OCI-LY3 (cell line): ENCODE results near the gene SEMA5B.

Source experiments
- H2AFZ ChIP-seq: fragments of 200-600, 300-600 bp; shearing (Covaris generic); 2 replicates; pipeline ENCODE4 v1.6.0; 2014; ENCODE audit warnings: antibody characterized with exemption, low read depth, low read length
- H3K27ac ChIP-seq: fragments of 200-600, 300-600 bp; sonication (generic); 2 replicates; pipeline ENCODE4 v1.5.1; 2014; ENCODE audit warnings: mild to moderate bottlenecking, low read length, moderate library complexity, mixed read lengths
- H3K27me3 ChIP-seq: fragments of 200-600, 300-600 bp; sonication (generic); 2 replicates; pipeline ENCODE4 v1.6.1; 2014; ENCODE audit warnings: low read depth, low read length, mixed read lengths
- H3K36me3 ChIP-seq: fragments of 200-600, 300-600 bp; sonication (generic); replicated peaks from 2 replicates; pipeline ENCODE3; 2014; ENCODE audit warnings: low read depth, low read length, mixed read lengths
- H3K4me1 ChIP-seq: fragments of 300-600, 200-600 bp; sonication (generic); 2 replicates; pipeline ENCODE4 v1.6.1; 2014; ENCODE audit warnings: low read length, mixed read lengths
- H3K4me2 ChIP-seq: fragments of 200-600, 300-600 bp; sonication (generic); 2 replicates; pipeline ENCODE4 v1.6.1; 2014; ENCODE audit warnings: low read length, mixed read lengths
- H3K4me3 ChIP-seq: fragments of 300-600, 200-600 bp; sonication (generic); 2 replicates; pipeline ENCODE4 v1.5.1; 2014; ENCODE audit warnings: antibody characterized with exemption, mild to moderate bottlenecking, low read length, moderate library complexity
- H3K79me2 ChIP-seq: fragments of 300-600, 200-600 bp; shearing (Covaris generic); 2 replicates; pipeline ENCODE4 v1.6.1; 2014; ENCODE audit warnings: mild to moderate bottlenecking, low read length, mixed read lengths
- H3K9ac ChIP-seq: fragments of 300-600, 200-600 bp; shearing (Covaris generic); 2 replicates; pipeline ENCODE4 v1.6.0; 2014; ENCODE audit warnings: mild to moderate bottlenecking, low read length, moderate library complexity
- H3K9me3 ChIP-seq: fragments of 200-600, 300-600 bp; shearing (Covaris generic); 2 replicates; pipeline ENCODE4 v1.6.1; 2014; ENCODE audit warnings: low read length, mixed read lengths; ENCODE audit not compliant: insufficient read depth
- H4K20me1 ChIP-seq: fragments of 200-600, 300-600 bp; sonication (generic); 2 replicates; pipeline ENCODE4 v1.6.1; 2016; ENCODE audit warnings: low read length, mixed read lengths; ENCODE audit not compliant: insufficient read depth
- CTCF ChIP-seq: fragments of 200-600, 300-600 bp; sonication (generic); IDR thresholded peaks from 2 replicates; pipeline ENCODE4 v1.5.1; 2014; ENCODE audit warnings: antibody characterized with exemption, low read length, low read depth
- EZH2phosphoT487 ChIP-seq: fragments of 200-600 bp; shearing (Covaris generic); IDR thresholded peaks from 2 replicates; pipeline ENCODE4 v1.6.1; 2018; ENCODE audit warnings: antibody characterized with exemption, mixed run types, low read depth

The SEMA5B gene

GRCh38 chr3:122925756-122926155, 101.8 kb downstream of the SEMA5B start:
- no peaks in the 10 kb centered on the region for H3K9me3 ChIP-seq
- no peak overlapping the region for H3K4me2 ChIP-seq
- no peaks in the 10 kb centered on the region for H3K36me3 ChIP-seq
- no peaks in the 10 kb centered on the region for H3K4me1 ChIP-seq
- H3K27ac ChIP-seq: no peak overlapping the region
- H3K4me3 ChIP-seq: no peak overlapping the region
- no peaks in the 10 kb centered on the region for H3K79me2 ChIP-seq
- no peaks in the 10 kb centered on the region for H4K20me1 ChIP-seq
- no peak overlapping the region for H3K9ac ChIP-seq
- no peak overlapping the region for H2AFZ ChIP-seq
- TF ChIP-seq CTCF: no peak
- no peaks in the 10 kb centered on the region for H3K27me3 ChIP-seq

GRCh38 chr3:122924056-122924455, 103.5 kb downstream of the SEMA5B start:
- no peak overlapping the region for H3K9ac ChIP-seq
- H3K27ac ChIP-seq: no peak overlapping the region
- H3K4me2 ChIP-seq: no peak overlapping the region
- H3K4me1 ChIP-seq: no peaks in the 10 kb centered on the region
- no peaks in the 10 kb centered on the region for H3K9me3 ChIP-seq
- no peaks in the 10 kb centered on the region for H3K27me3 ChIP-seq
- H3K79me2 ChIP-seq: no peaks in the 10 kb centered on the region
- H2AFZ ChIP-seq: no peak overlapping the region
- H3K36me3 ChIP-seq: no peaks in the 10 kb centered on the region
- no peaks in the 10 kb centered on the region for H4K20me1 ChIP-seq
- no peak overlapping the region for H3K4me3 ChIP-seq
- TF ChIP-seq EZH2phosphoT487: no peak
- no peak for TF ChIP-seq CTCF

- H3K36me3 ChIP-seq: no peaks in the 10 kb centered on the region
- no peaks in the 10 kb centered on the region for H4K20me1 ChIP-seq
- no peak overlapping the region for H3K27ac ChIP-seq
- TF ChIP-seq CTCF (no peak), EZH2phosphoT487 (no peak)
- no peaks in the 10 kb centered on the region for H3K79me2 ChIP-seq
- H3K27me3 ChIP-seq: no peaks in the 10 kb centered on the region
- no peak overlapping the region for H3K4me2 ChIP-seq
- no peak overlapping the region for H3K9ac ChIP-seq
- H3K4me3 ChIP-seq: no peak overlapping the region
- H3K9me3 ChIP-seq: no peaks in the 10 kb centered on the region
- no peak overlapping the region for H2AFZ ChIP-seq
- H3K4me1 ChIP-seq: no peaks in the 10 kb centered on the region
These were observed 104.0 kb downstream of the SEMA5B start for GRCh38 chr3:122923611-122924010.

DNA sequence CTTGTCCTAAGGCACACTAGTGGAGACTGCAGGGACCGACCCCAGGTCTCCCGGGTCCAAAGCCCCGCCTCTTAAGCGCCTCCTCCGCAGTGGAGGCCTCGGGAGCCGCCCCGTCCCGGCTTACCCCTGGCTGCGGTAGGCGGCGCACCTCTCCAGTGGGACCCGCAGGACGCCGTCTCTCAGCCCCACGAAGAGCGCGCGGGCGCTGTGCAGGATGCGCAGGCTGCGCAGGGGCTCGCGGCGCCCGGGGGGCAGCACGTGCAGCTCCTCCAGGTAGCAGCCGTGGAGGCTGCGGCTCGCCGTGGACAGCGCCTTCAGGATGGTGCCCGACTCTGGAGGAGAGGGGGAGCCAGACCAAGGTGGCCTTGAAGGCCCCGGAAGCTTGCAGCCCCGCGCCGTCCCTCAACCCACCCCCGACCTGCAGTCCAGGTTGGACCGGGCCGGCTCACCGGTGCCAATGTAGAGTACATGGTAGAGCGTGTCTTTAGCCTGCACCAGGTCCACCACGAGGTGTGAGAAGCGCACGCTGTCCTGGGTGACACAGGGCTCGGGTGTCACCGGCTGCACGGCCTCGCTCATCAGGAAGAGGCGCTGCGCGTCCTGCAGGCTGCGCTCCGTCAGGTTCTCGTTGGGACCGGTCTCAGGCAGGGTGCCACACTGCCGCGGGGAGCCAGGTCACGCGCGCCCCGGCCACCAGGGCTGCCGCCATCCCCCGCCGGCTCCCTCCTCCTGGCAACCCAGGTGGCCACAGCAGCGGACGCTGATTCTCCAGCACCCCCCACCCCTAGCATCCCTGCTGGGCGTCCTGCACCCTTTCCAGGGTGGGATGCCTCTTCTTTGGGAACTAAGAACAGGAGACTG, 105.5 kb downstream of the SEMA5B start:
- Histone ChIP-seq H3K27me3 (no peaks in the 10 kb centered on the region), H3K4me1 (peaks cover 4% of the 10 kb centered on the region), H3K36me3 (no peaks in the 10 kb centered on the region), H3K4me2 (no peak overlapping the region), H3K9me3 (no peaks in the 10 kb centered on the region), H3K4me3 (no peak overlapping the region), H3K27ac (no peak overlapping the region), H3K9ac (no peak overlapping the region), H2AFZ (no peak overlapping the region), H4K20me1 (no peaks in the 10 kb centered on the region), H3K79me2 (no peaks in the 10 kb centered on the region)
- TF ChIP-seq CTCF: no peak
- no peak for TF ChIP-seq EZH2phosphoT487
